Lower leg skin (tissue), 3 donors: Measurements from ENCODE around the gene PARP15.

Source experiments
- CTCF ChIP-seq, 3 donors: fragments of 450-650 bp; IDR thresholded peaks; one replicate each; pipeline ENCODE4 v1.5.1; 2016; ENCODE audit warnings: antibody characterized with exemption in 3 of 3, mild to moderate bottlenecking in 3 of 3, moderate library complexity in 2 of 3
- POLR2A ChIP-seq, 2 donors: fragments of 450-650 bp; IDR thresholded peaks; one replicate each; pipeline ENCODE4 v1.6.1; 2016 to 2017; ENCODE audit warnings: antibody characterized with exemption in 2 of 2, mild to moderate bottlenecking in 1 of 2, moderate library complexity in 1 of 2

DNA sequence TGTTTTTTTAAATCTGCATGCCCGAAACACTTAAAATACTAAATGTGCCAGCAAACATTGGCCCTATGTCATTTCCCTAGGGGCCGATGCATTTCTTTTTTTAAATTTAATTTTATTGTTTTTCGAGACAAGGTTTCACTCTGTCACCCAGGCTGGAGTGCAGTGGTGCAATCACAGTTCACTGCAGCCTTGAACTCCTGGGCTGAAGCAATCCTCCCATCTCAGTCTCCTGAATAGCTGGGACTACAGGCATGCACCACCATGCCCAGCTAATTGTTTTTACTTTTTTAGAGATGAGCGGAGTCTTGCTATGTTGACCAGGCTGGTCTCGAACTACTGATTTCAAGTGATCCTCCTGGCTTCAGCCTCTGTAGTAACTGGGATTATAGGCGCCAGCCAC lies 18.8 kb upstream of the PARP15 start:
- TF ChIP-seq CTCF (IDR thresholded peaks at IDR 0.05) (no peak), POLR2A (IDR thresholded peaks at IDR 0.05) (no peak)
